ENCODE data around the gene DPY19L3. TPM values are rescaled to one million over a fixed set of nuclear protein-coding genes. Genes with fewer than 3 reads are reported as not detected.

DPY19L3 gene
- polyA plus RNA-seq, 1 of the 3 experiments (the other 2 are of a cell fraction) = 25.2 TPM

DNA sequence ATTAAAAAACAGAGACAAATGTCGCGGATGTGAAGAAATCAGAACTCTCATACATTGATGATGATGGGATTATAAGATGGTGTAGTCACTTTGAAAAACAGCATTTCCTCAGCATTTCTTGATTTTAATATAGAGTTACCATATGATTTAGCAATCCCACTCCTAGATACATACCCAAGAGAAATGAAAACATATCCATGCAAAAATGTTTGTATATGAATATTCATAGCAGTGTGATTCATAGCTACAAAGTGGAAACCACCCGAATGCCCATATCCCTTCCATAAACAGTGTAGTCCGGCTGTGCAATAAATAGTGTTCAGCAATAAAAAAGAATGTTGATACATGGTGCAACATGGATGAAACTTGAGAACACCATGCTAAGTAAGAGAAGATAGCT is 44.6 kb downstream of the DPY19L3 start:
- Histone ChIP-seq H3K27ac (ENCODE audit: low read depth in 2 of 2, low read length in 1 of 2) (no peak overlapping the region), H3K79me2 (ENCODE audit: insufficient read depth) (no peaks in the 10 kb centered on the region), H3K4me1 (ENCODE audit: control insufficient read depth in 1 of 2, insufficient read depth in 2 of 2, low read depth in 1 of 2, low read length in 1 of 2) (no peaks in the 10 kb centered on the region), H2AFZ (ENCODE audit: low read depth) (no peak overlapping the region), H4K20me1 (ENCODE audit: insufficient read depth) (no peaks in the 10 kb centered on the region), H3K36me3 (replicated peaks in 1 of 2; ENCODE audit: control insufficient read depth in 1 of 2, insufficient read depth in 2 of 2, low read length in 1 of 2) (peaks cover 28 to 35% of the 10 kb centered on the region in 2 experiments), H3K9me2 (no peaks in the 10 kb centered on the region), H3K9ac (no peak overlapping the region), H3F3A (replicated peaks; ENCODE audit: insufficient read depth) (no peaks in the 10 kb centered on the region), H3K27me3 (ENCODE audit: insufficient read depth) (no peaks in the 10 kb centered on the region), H3K4me3 (ENCODE audit: low read depth in 2 of 2, low read length in 1 of 2) (no peak overlapping the region), H3K9me3 (no peaks in the 10 kb centered on the region), H3K4me2 (no peak overlapping the region)
- WGBS (ENCODE audit: low lambda C conversion rate) = 92% methylated on average over 4 of the region's 4 CpGs
- ChIA-PET CTCF (no interaction called here), POLR2A (no interaction called here)
- DNase-seq = no peak
- TF ChIP-seq ELF1 (IDR thresholded peaks at IDR 0.05) (no peak), USF1 (IDR thresholded peaks at IDR 0.05; ENCODE audit: borderline replicate concordance, low read depth) (no peak), FOXM1 (IDR thresholded peaks at IDR 0.05; ENCODE audit: low read depth) (no peak), IRF3 (IDR thresholded peaks at IDR 0.05; ENCODE audit: low read depth, low read length) (no peak), EP300 (IDR thresholded peaks at IDR 0.05; ENCODE audit: borderline replicate concordance in 1 of 2, low read depth in 1 of 2, low read length in 1 of 2) (no peak), RCOR1 (IDR thresholded peaks at IDR 0.05; ENCODE audit: low read length) (no peak), RAD21 (IDR thresholded peaks at IDR 0.05; ENCODE audit: low read length) (no peak), NFIC (IDR thresholded peaks at IDR 0.05; ENCODE audit: borderline replicate concordance) (no peak), RFX5 (IDR thresholded peaks at IDR 0.05; ENCODE audit: low read length) (no peak), YY1 (IDR thresholded peaks at IDR 0.05; ENCODE audit: low read depth) (no peak), SMC3 (IDR thresholded peaks at IDR 0.05; ENCODE audit: low read depth, low read length) (no peak), CTCF (IDR thresholded peaks at IDR 0.05) (no peak), MXI1 (IDR thresholded peaks at IDR 0.05; ENCODE audit: low read depth, low read length) (no peak), RXRA (IDR thresholded peaks at IDR 0.05; ENCODE audit: borderline replicate concordance, low read depth) (no peak)

GRCh38 chr19:32453736-32454135 is 48.2 kb downstream of the DPY19L3 start:
- Histone ChIP-seq H3K4me1 (ENCODE audit: control insufficient read depth in 1 of 2, insufficient read depth in 2 of 2, low read depth in 1 of 2, low read length in 1 of 2) (peaks cover 0 to 7% of the 10 kb centered on the region in 2 experiments; a peak in 1 of 4 replicates), H3K36me3 (replicated peaks in 1 of 2; ENCODE audit: control insufficient read depth in 1 of 2, insufficient read depth in 2 of 2, low read length in 1 of 2) (peaks cover 47 to 50% of the 10 kb centered on the region in 2 experiments), H3K79me2 (ENCODE audit: insufficient read depth) (no peaks in the 10 kb centered on the region), H3K27me3 (ENCODE audit: insufficient read depth) (no peaks in the 10 kb centered on the region), H3K4me3 (ENCODE audit: low read depth in 2 of 2, low read length in 1 of 2) (no peak overlapping the region), H3F3A (replicated peaks; ENCODE audit: insufficient read depth) (no peaks in the 10 kb centered on the region), H2AFZ (ENCODE audit: low read depth) (no peak overlapping the region), H3K27ac (ENCODE audit: low read depth in 2 of 2, low read length in 1 of 2) (no peak overlapping the region), H3K9ac (no peak overlapping the region), H3K9me3 (no peaks in the 10 kb centered on the region), H4K20me1 (ENCODE audit: insufficient read depth) (no peaks in the 10 kb centered on the region), H3K4me2 (no peak overlapping the region), H3K9me2 (no peaks in the 10 kb centered on the region)
- CTCF ChIA-PET = interaction anchor here (2.0 kb wide), 1 partner anchor 11 kb away, joined by 10 read pairs; no protein-coding TSS in a partner anchor
- WGBS (ENCODE audit: low lambda C conversion rate) = 94% methylated on average over 2 of the region's 2 CpGs
- POLR2A ChIA-PET = no interaction called here
- DNase-seq = no peak
- TF ChIP-seq MXI1 (IDR thresholded peaks at IDR 0.05; ENCODE audit: low read depth, low read length) (no peak), JUND (IDR thresholded peaks at IDR 0.05) (no peak), TAF1 (IDR thresholded peaks at IDR 0.05; ENCODE audit: borderline replicate concordance, low read depth, low read length) (no peak), RAD21 (IDR thresholded peaks at IDR 0.05; ENCODE audit: low read length) (no peak), GATA2 (CRISPR knock-in tag; IDR thresholded peaks at IDR 0.05) (no peak), USF2 (IDR thresholded peaks at IDR 0.05; ENCODE audit: borderline replicate concordance, low read depth, low read length) (no peak), ELF1 (IDR thresholded peaks at IDR 0.05) (no peak), FOSL2 (IDR thresholded peaks at IDR 0.05; ENCODE audit: borderline replicate concordance, low read depth) (no peak), NRF1 (IDR thresholded peaks at IDR 0.05; ENCODE audit: low read depth, low read length) (no peak), REST (IDR thresholded peaks at IDR 0.05; ENCODE audit: low read depth, low read length) (no peak)

All from SK-N-SH (cell line).